IPS DF 4.7 (cell line): ENCODE data around the gene BTD.

Experiments
- DNase-seq: peaks from one replicate; pipeline ENCODE4 v3.0.0-alpha.2; 2013; ENCODE audit warnings: low spot score; ENCODE audit errors: extremely low read depth

BTD gene

GRCh38 chr3:15601399-15602145 is at the start of gene BTD, which contains the start of gene HACL1:
BTD (plus strand) TSS chr3:15601745; CDS start chr3:15635440, 33,695 bp downstream.
HACL1 (minus strand) TSS chr3:15601569; CDS start chr3:15601463, 106 bp downstream.
- peak; percentile 98 for DNase-seq

GRCh38 chr3:15551902-15552301 is 49.6 kb upstream of the BTD start:
- DNase-seq = no peak

- DNase-seq = no peak
Measured at GRCh38 chr3:15553749-15554148, 47.8 kb upstream of the BTD start.

- DNase-seq = no peak
Measured at GRCh38 chr3:15556512-15556911, 45.0 kb upstream of the BTD start.

- DNase-seq = peak; percentile 19
Measured at GRCh38 chr3:15557511-15557946, 44.0 kb upstream of the BTD start.

GRCh38 chr3:15558581-15558980 is 43.0 kb upstream of the BTD start:
- no peak for DNase-seq

GRCh38 chr3:15562560-15562959 is 39.0 kb upstream of the BTD start:
- no peak for DNase-seq

GRCh38 chr3:15563190-15563589 is 38.4 kb upstream of the BTD start:
- no peak for DNase-seq

GRCh38 chr3:15572138-15572537 is 29.4 kb upstream of the BTD start:
- no peak for DNase-seq

GRCh38 chr3:15575446-15575845 is 26.1 kb upstream of the BTD start:
- DNase-seq = no peak

GRCh38 chr3:15576475-15576874 is 25.1 kb upstream of the BTD start:
- DNase-seq = no peak

GRCh38 chr3:15578289-15578867 is 23.2 kb upstream of the BTD start:
- no peak for DNase-seq

- DNase-seq = no peak
Measured at GRCh38 chr3:15579051-15579450, 22.5 kb upstream of the BTD start.

- no peak for DNase-seq
Measured at GRCh38 chr3:15581471-15582394, 19.8 kb upstream of the BTD start.

GRCh38 chr3:15585111-15585845 is 16.3 kb upstream of the BTD start:
- no peak for DNase-seq

GRCh38 chr3:15591242-15591641 is 10.3 kb upstream of the BTD start:
- DNase-seq = no peak

GRCh38 chr3:15591928-15592327 is 9.6 kb upstream of the BTD start:
- no peak for DNase-seq

- no peak for DNase-seq
Measured at GRCh38 chr3:15592968-15593367, 8.6 kb upstream of the BTD start.

GRCh38 chr3:15595955-15596354 is 5.6 kb upstream of the BTD start:
- no peak for DNase-seq

GRCh38 chr3:15601046-15601398 is 523 bp upstream of the BTD start:
- no peak for DNase-seq

GRCh38 chr3:15602146-15602536 is 596 bp downstream of the BTD start:
- no peak for DNase-seq
